ENCODE measurements around the gene TRIM40. TPM values are rescaled to one million over a fixed set of nuclear protein-coding genes. Genes with fewer than 3 reads are reported as not detected.

Gene TRIM40
- total RNA-seq, 1 experiment from 2014 or later, result not detected

GRCh38 chr6:30101444-30102413 lies 34.2 kb upstream of the TRIM40 start:
- Mint-ChIP-seq H3K27me3 (ENCODE audit: insufficient read depth, unreplicated experiment) (no peaks in the 10 kb centered on the region), H3K4me3 (ENCODE audit: unreplicated experiment) (peak overlapping the region; percentile 89), H3K27ac (ENCODE audit: unreplicated experiment) (peak overlapping the region; percentile 69), H3K9me3 (ENCODE audit: unreplicated experiment) (no peaks in the 10 kb centered on the region), H3K36me3 (ENCODE audit: insufficient read depth, unreplicated experiment) (no peaks in the 10 kb centered on the region), H3K4me1 (ENCODE audit: low read depth, unreplicated experiment) (peaks cover 40% of the 10 kb centered on the region)
- peaks cover 36% of the 10 kb centered on the region for H3K4me1 ChIP-seq
- H3K36me3 ChIP-seq (ENCODE audit: control insufficient read depth, insufficient read depth, low read length), result no peaks in the 10 kb centered on the region
- no peaks in the 10 kb centered on the region for H3K9me3 ChIP-seq
- CTCF ChIA-PET, result interaction anchor here (0.9 to 5.9 kb wide), 7 partner anchors 10 to 452 kb away, joined by 3 to 236 read pairs (median 5); partner anchors contain the start of genes POLR1H, PPP1R11, RNF39 and TRIM40
- H3K27me3 ChIP-seq (replicated peaks; ENCODE audit: control insufficient read depth, insufficient read depth, low read length), result no peaks in the 10 kb centered on the region
- peak overlapping the region; percentile 34 for H3K4me3 ChIP-seq (ENCODE audit: low read depth, low read length)
- TF ChIP-seq CTCF (IDR thresholded peaks at IDR 0.05; ENCODE audit: insufficient read depth in 1 of 2, low read depth in 1 of 2, low read length in 1 of 2, severe bottlenecking in 1 of 2, unreplicated experiment in 1 of 2), result peak in 1 of 2 experiments; percentile 16
- DNase-seq, result peak; percentile 90 to 94
- TSS peak; percentile 69 for BruUV-seq (replicated peaks)
- POLR2A ChIA-PET, result interaction anchor here (0.6 to 1.6 kb wide), 7 partner anchors 28 to 225 kb away, joined by 3 to 8 read pairs (median 4); partner anchors contain the start of genes POLR1H, PPP1R11, TRIM26 and TRIM39
- intact Hi-C loops (cut with micrococcal nuclease; ENCODE audit: unreplicated experiment), result loop anchor here (2.0 kb wide), 2 partner anchors 27 to 35 kb away; partner anchors contain the start of genes PPP1R11 and RNF39

GRCh38 chr6:30102414-30102969 lies 33.4 kb upstream of the TRIM40 start:
- H3K36me3 ChIP-seq (ENCODE audit: control insufficient read depth, insufficient read depth, low read length), result no peaks in the 10 kb centered on the region
- peak overlapping the region; percentile 34 for H3K4me3 ChIP-seq (ENCODE audit: low read depth, low read length)
- DNase-seq, result no peak
- Mint-ChIP-seq H3K9me3 (ENCODE audit: unreplicated experiment) (no peaks in the 10 kb centered on the region), H3K27me3 (ENCODE audit: insufficient read depth, unreplicated experiment) (no peaks in the 10 kb centered on the region), H3K4me3 (ENCODE audit: unreplicated experiment) (peak overlapping the region; percentile 89), H3K27ac (ENCODE audit: unreplicated experiment) (no peak overlapping the region), H3K4me1 (ENCODE audit: low read depth, unreplicated experiment) (peaks cover 34% of the 10 kb centered on the region), H3K36me3 (ENCODE audit: insufficient read depth, unreplicated experiment) (no peaks in the 10 kb centered on the region)
- H3K9me3 ChIP-seq, result no peaks in the 10 kb centered on the region
- ChIA-PET POLR2A (interaction anchor here (0.6 to 1.6 kb wide), 7 partner anchors 27 to 224 kb away, joined by 3 to 8 read pairs (median 3); partner anchors contain the start of genes POLR1H, PPP1R11, TRIM26 and TRIM39), CTCF (interaction anchor here (0.9 to 5.9 kb wide), 15 partner anchors 8 to 453 kb away, joined by 3 to 236 read pairs (median 5); partner anchors contain the start of genes POLR1H, PPP1R11, RNF39 and TRIM15)
- no peak for TF ChIP-seq CTCF (IDR thresholded peaks at IDR 0.05; ENCODE audit: insufficient read depth in 1 of 2, low read depth in 1 of 2, low read length in 1 of 2, severe bottlenecking in 1 of 2, unreplicated experiment in 1 of 2)
- no peaks in the 10 kb centered on the region for H3K27me3 ChIP-seq (replicated peaks; ENCODE audit: control insufficient read depth, insufficient read depth, low read length)
- H3K4me1 ChIP-seq, result peaks cover 28% of the 10 kb centered on the region
- intact Hi-C loops (cut with micrococcal nuclease; ENCODE audit: unreplicated experiment), result loop anchor here (2.0 kb wide), 1 partner anchor 28 kb away; the partner anchor contains the start of gene RNF39
- BruUV-seq (replicated peaks), result no TSS peak

All from Caco-2 (cell line).